Cortex of kidney (tissue), 1 donor: Measurements from ENCODE around the gene LSM11.

ENCODE experiments used
- DNase-seq: peaks from one replicate; lab custom pipeline; 2025; lab: John Stamatoyannopoulos, UW

LSM11 gene

GRCh38 chr5:157734436-157734835 is 9.1 kb upstream of the LSM11 start:
- DNase-seq, result no peak

GRCh38 chr5:157735991-157736390 is 7.5 kb upstream of the LSM11 start:
- no peak for DNase-seq

GRCh38 chr5:157739388-157740228 is 3.9 kb upstream of the LSM11 start:
- DNase-seq, result no peak

GRCh38 chr5:157740229-157740610 is 3.3 kb upstream of the LSM11 start:
- no peak for DNase-seq

- no peak for DNase-seq
Observed at GRCh38 chr5:157741131-157741530, 2.4 kb upstream of the LSM11 start.

GRCh38 chr5:157744051-157745011 is 819 bp downstream of the LSM11 start:
- DNase-seq, result no peak

- DNase-seq, result no peak
Observed at GRCh38 chr5:157745041-157745456, 1.5 kb downstream of the LSM11 start.

- no peak for DNase-seq
Observed at GRCh38 chr5:157747173-157747740, 3.7 kb downstream of the LSM11 start.

- DNase-seq, result no peak
Observed at GRCh38 chr5:157747766-157748700, 4.5 kb downstream of the LSM11 start.

- no peak for DNase-seq
Observed at GRCh38 chr5:157748760-157749461, 5.4 kb downstream of the LSM11 start.

GRCh38 chr5:157749462-157749799 is 5.9 kb downstream of the LSM11 start:
- no peak for DNase-seq

- no peak for DNase-seq
Observed at GRCh38 chr5:157750320-157750719, 6.8 kb downstream of the LSM11 start.

GRCh38 chr5:157756122-157756521 is 12.6 kb downstream of the LSM11 start:
- DNase-seq, result no peak

- DNase-seq, result no peak
Observed at GRCh38 chr5:157758706-157759105, 15.2 kb downstream of the LSM11 start.

GRCh38 chr5:157761690-157762621 is 18.4 kb downstream of the LSM11 start:
- DNase-seq, result no peak

GRCh38 chr5:157764531-157764930 is 21.0 kb downstream of the LSM11 start:
- no peak for DNase-seq

- DNase-seq, result no peak
Observed at GRCh38 chr5:157766442-157766841, 22.9 kb downstream of the LSM11 start.

- DNase-seq, result no peak
Observed at GRCh38 chr5:157766902-157767301, 23.4 kb downstream of the LSM11 start.

GRCh38 chr5:157767689-157768088 is 24.2 kb downstream of the LSM11 start:
- DNase-seq, result no peak

GRCh38 chr5:157770665-157771064 is 27.2 kb downstream of the LSM11 start:
- no peak for DNase-seq
